Gastroesophageal sphincter (tissue), 2 donors: ENCODE results near the gene ABCC11.

Experiments used
- EP300 ChIP-seq: sonication (generic); formaldehyde crosslinking; IDR thresholded peaks from one replicate; pipeline ENCODE4 v1.6.1; 2017; ENCODE audit warnings: antibody characterized with exemption, mild to moderate bottlenecking
- POLR2A ChIP-seq, 2 donors: fragments of 450-650 bp; IDR thresholded peaks; one replicate each; pipeline ENCODE4 v1.6.1; 2017; ENCODE audit warnings: antibody characterized with exemption in 2 of 2, mild to moderate bottlenecking in 2 of 2, moderate library complexity in 1 of 2

GRCh38 chr16:48146710-48147109 lies 100.6 kb downstream of the ABCC11 start:
- TF ChIP-seq POLR2A (IDR thresholded peaks at IDR 0.05) (no peak), EP300 (no peak)
